Left hindlimb (tissue), 1 donor: ENCODE results near the gene ACY1.

Experiments
- DNase-seq: peaks from one replicate; pipeline ENCODE4 v3.0.0-alpha.2; 2018

The ACY1 gene

GRCh38 chr3:51966486-51966885 is 16.8 kb upstream of the ACY1 start:
- DNase-seq = no peak

- DNase-seq = no peak
Observed at GRCh38 chr3:51966922-51967383, 16.4 kb upstream of the ACY1 start.

GRCh38 chr3:51967384-51968169 is 15.8 kb upstream of the ACY1 start, which contains the start of gene PCBP4:
Gene PCBP4, minus strand, starts transcription at chr3:51967454. Its CDS starts 6,214 bp downstream, at chr3:51961240.
- peak; percentile 82 for DNase-seq

- DNase-seq = peak; percentile 59
Observed at GRCh38 chr3:51968170-51968775, 15.1 kb upstream of the ACY1 start.

GRCh38 chr3:51968883-51969678 is 14.3 kb upstream of the ACY1 start:
- DNase-seq = no peak

GRCh38 chr3:51969841-51970240 is 13.5 kb upstream of the ACY1 start:
- DNase-seq = no peak

GRCh38 chr3:51970606-51971300 is 12.6 kb upstream of the ACY1 start:
- DNase-seq = no peak

- no peak for DNase-seq
Observed at GRCh38 chr3:51971350-51971749, 12.0 kb upstream of the ACY1 start.

GRCh38 chr3:51974277-51974962 is 8.9 kb upstream of the ACY1 start:
- DNase-seq = no peak

GRCh38 chr3:51974963-51975851 is 8.1 kb upstream of the ACY1 start, which contains the start of gene ABHD14A:
Gene ABHD14A, plus strand, starts transcription at chr3:51975064. Its CDS starts 72 bp downstream, at chr3:51975136.
- peak; percentile 84 for DNase-seq

- peak; percentile 82 for DNase-seq
Observed at GRCh38 chr3:51975852-51976549, 7.3 kb upstream of the ACY1 start.

- DNase-seq = no peak
Observed at GRCh38 chr3:51977446-51978142, 5.7 kb upstream of the ACY1 start.

- no peak for DNase-seq
Observed at GRCh38 chr3:51978143-51978502, 5.2 kb upstream of the ACY1 start.

- DNase-seq = no peak
Observed at GRCh38 chr3:51980253-51980652, 3.1 kb upstream of the ACY1 start.

GRCh38 chr3:51982352-51982837 is 940 bp upstream of the ACY1 start:
- DNase-seq = no peak

GRCh38 chr3:51983578-51984268 is 388 bp downstream of the ACY1 start:
- no peak for DNase-seq

GRCh38 chr3:51984269-51984647 is 923 bp downstream of the ACY1 start:
- no peak for DNase-seq

- DNase-seq = no peak
Observed at GRCh38 chr3:51985063-51985462, 1.7 kb downstream of the ACY1 start.
